HepG2 (cell line): ENCODE measurements around the gene RTN1. TPM values are rescaled to one million over a fixed set of nuclear protein-coding genes. Genes with fewer than 3 reads are reported as not detected.

Experiments used
- ATAC-seq: fragments of 200-7000 bp; cut with Tn5 transposase; 3 replicates; pipeline ENCODE4 v1.9.1; 2020; ENCODE audit warnings: mild to moderate bottlenecking, moderate library complexity
- BruUV-seq: library from RNA; stranded (reverse); fragments of 400-500 nt; replicated peaks from 2 replicates; lab custom pipeline; 2021; lab: Mats Ljungman, UMichigan
- CTCF ChIA-PET: fragments of 300-600 bp; formaldehyde crosslinking; extraction: SDS; loops from one replicate; lab custom pipeline; 2021; ENCODE audit warnings: low total read pairs, inconsistent platforms, low intra/inter-chr PET ratio; lab: Yijun Ruan, JAX
- POLR2A ChIA-PET: fragments of 350-600 bp; sonication (Branson Sonifier 250); formaldehyde crosslinking; loops from one replicate; lab custom pipeline; 2020; ENCODE audit warnings: antibody characterized with exemption, inconsistent platforms; lab: Yijun Ruan, JAX
- DNase-seq: peaks from one replicate; pipeline ENCODE4 v3.0.0-alpha.2; 2015; ENCODE audit warnings: low spot score
- FAIRE-seq: peaks from 3 replicates; lab custom pipeline; 2011; peaks lifted over from hg19 to GRCh38; lab: Jason Lieb, UNC
- H2AFZ ChIP-seq: one replicate; pipeline ENCODE4 v1.6.1; 2011; ENCODE audit warnings: low read length, inconsistent platforms
- H3K27ac ChIP-seq: fragments of 300-600 bp; 3 replicates; pipeline ENCODE4 v1.8.0; 2011; ENCODE audit warnings: mixed run types, mild to moderate bottlenecking, mixed read lengths, low read length, inconsistent platforms; ENCODE audit not compliant: insufficient read depth; ENCODE audit errors: extremely low read length
- H3K27me3 ChIP-seq, 2 experiments: fragments of 200-600 bp in 1 of 2; 2 replicates in 1 of 2; 3 replicates in 1 of 2; pipeline versions ENCODE4 v1.6.0 to v1.8.0; 2011; ENCODE audit warnings: low read length in 2 of 2, mild to moderate bottlenecking in 2 of 2, moderate library complexity in 2 of 2, inconsistent platforms in 1 of 2; ENCODE audit not compliant: insufficient read depth in 2 of 2, control insufficient read depth in 1 of 2
- H3K36me3 ChIP-seq, 2 experiments: fragments of 200-600 bp in 1 of 2; replicated peaks in 1 of 2; 2 replicates in 1 of 2; 3 replicates in 1 of 2; pipeline versions ENCODE4 v1.5.1 to v1.8.0; 2011; ENCODE audit warnings: low read length in 2 of 2, inconsistent platforms in 1 of 2; ENCODE audit not compliant: insufficient read depth in 2 of 2, control insufficient read depth in 1 of 2
- H3K4me1 ChIP-seq: 2 replicates; pipeline ENCODE4 v1.5.1; 2012; ENCODE audit warnings: low read length, inconsistent platforms; ENCODE audit not compliant: insufficient read depth
- H3K4me2 ChIP-seq: 2 replicates; pipeline ENCODE4 v1.6.0; 2011; ENCODE audit warnings: low read depth, low read length, inconsistent platforms
- H3K4me3 ChIP-seq, 3 experiments: fragments of 200-600 bp in 1 of 3; sonication (generic), shearing (Covaris generic) in 1 of 3; replicated peaks in 1 of 3; 2 replicates each; pipeline ENCODE4 v1.5.1; 2011 to 2016; ENCODE audit warnings: low read length in 3 of 3, inconsistent platforms in 2 of 3, low read depth in 2 of 3, mild to moderate bottlenecking in 2 of 3, control low read depth in 1 of 3, mixed read lengths in 1 of 3; ENCODE audit not compliant: insufficient read depth in 1 of 3
- H3K79me2 ChIP-seq: one replicate; pipeline ENCODE4 v1.6.1; 2011; ENCODE audit warnings: low read length, inconsistent platforms; ENCODE audit not compliant: insufficient read depth
- H3K9ac ChIP-seq: 2 replicates; pipeline ENCODE4 v1.6.0; 2011; ENCODE audit warnings: mild to moderate bottlenecking, low read depth, low read length, inconsistent platforms; ENCODE audit not compliant: insufficient read depth
- H3K9me3 ChIP-seq: 2 replicates; pipeline ENCODE4 v1.5.1; 2012; ENCODE audit warnings: mild to moderate bottlenecking, low read length
- H4K20me1 ChIP-seq: 2 replicates; pipeline ENCODE4 v1.6.0; 2011; ENCODE audit warnings: inconsistent platforms, mild to moderate bottlenecking, low read length, moderate library complexity; ENCODE audit not compliant: insufficient read depth
- AHDC1 ChIP-seq: sonication (generic); formaldehyde crosslinking; IDR thresholded peaks from 2 replicates; pipeline ENCODE4 v1.5.1; 2020; ENCODE audit warnings: mild to moderate bottlenecking, missing genetic modification reagents, borderline replicate concordance
- ARNT ChIP-seq: fragments of 450-650 bp; IDR thresholded peaks from 2 replicates; pipeline ENCODE4 v1.6.1; 2017
- GLMP ChIP-seq: sonication (generic); formaldehyde crosslinking; IDR thresholded peaks from 2 replicates; pipeline ENCODE4 v1.9.0; 2021; ENCODE audit warnings: missing genetic modification reagents, mild to moderate bottlenecking, borderline replicate concordance
- HMGA1 ChIP-seq: sonication (generic); formaldehyde crosslinking; conservative IDR thresholded peaks from 2 replicates; pipeline ENCODE4 v1.4.0; 2020; ENCODE audit warnings: missing genetic modification reagents
- KLF9 ChIP-seq: IDR thresholded peaks from 2 replicates; pipeline ENCODE4 v1.6.1; 2016; ENCODE audit warnings: low read depth
- RORA ChIP-seq: sonication (generic); formaldehyde crosslinking; IDR thresholded peaks from 2 replicates; pipeline ENCODE4 v1.5.0; 2020; ENCODE audit warnings: mild to moderate bottlenecking, missing genetic modification reagents, moderate library complexity
- SRSF4 ChIP-seq: fragments of 200-400 bp; formaldehyde crosslinking; IDR thresholded peaks from one replicate; pipeline ENCODE4 v1.6.1; 2018; ENCODE audit warnings: mild to moderate bottlenecking, low read depth, low read length, moderate library complexity; ENCODE audit not compliant: poor library complexity, severe bottlenecking
- TMF1 ChIP-seq: sonication (generic); formaldehyde crosslinking; IDR thresholded peaks from 2 replicates; pipeline ENCODE4 v1.8.1; 2022; ENCODE audit warnings: low read depth, missing genetic modification reagents
- WGBS: methylation state at CpG from one replicate; pipeline ENCODE4 v1.1.6; 2017; ENCODE audit warnings: low lambda C conversion rate; 5-methylcytosine and 5-hydroxymethylcytosine counted together
- in situ Hi-C: cut with HindIII; loops from 2 replicates; pipeline ENCODE4 v1.10.0; 2017; ENCODE audit warnings: low pct_unique_long_range_greater_than_20kb; ENCODE audit not compliant: extremely low pct_ligation_motif_present
- intact Hi-C: fragments of 100-400 bp; cut with micrococcal nuclease; formaldehyde crosslinking; loops from one replicate; pipeline ENCODE4 v1.10.0; 2022; ENCODE audit not compliant: unreplicated experiment
- polyA plus RNA-seq, 8 experiments: library from polyadenylated mRNA; depleted of rRNA in 3 of 8; stranded (reverse) in 7 of 8; unstranded in 1 of 8; fragments of >200 nt; fragmentation: Illumina TruSeq in 4 of 8; extraction: Trizol in 4 of 8; gene quantifications; 2 replicates each; pipeline versions ENCODE4 v1.2.1 to v1.2.3, GENCODE V29; 2011 to 2016; ENCODE audit warnings: low read depth in 4 of 8, missing spikeins in 1 of 8, mixed read lengths in 1 of 8; ENCODE audit not compliant: insufficient read depth in 1 of 8
- total RNA-seq, 5 experiments: library from RNA; depleted of rRNA; stranded (reverse); fragments of >200 nt; fragmentation: Illumina TruSeq; extraction: Trizol; gene quantifications; 2 replicates each; pipeline ENCODE4 v1.2.3, GENCODE V29; 2016; ENCODE audit warnings: low read depth in 1 of 5
- TF ChIP-seq, protein P1 (sequence below): sonication (generic); formaldehyde crosslinking; IDR thresholded peaks from 2 replicates; pipeline ENCODE4 v1.4.0; 2020; ENCODE audit warnings: missing genetic modification reagents
- TF ChIP-seq, protein P2 (sequence below): sonication (generic); formaldehyde crosslinking; IDR thresholded peaks from 2 replicates; pipeline ENCODE4 v1.8.0; 2022; ENCODE audit warnings: missing genetic modification reagents, mild to moderate bottlenecking, inconsistent platforms, borderline replicate concordance

Gene RTN1
- total and polyA plus RNA-seq, 2 of the 13 experiments (the other 11 are each of a cell fraction or from before 2014, with no cell fraction given): 0.04 to 0.18 TPM

- Histone ChIP-seq H3K27me3 (no peaks in the 10 kb centered on the region; a peak in 1 of 5 replicates), H3K9me3 (no peaks in the 10 kb centered on the region), H3K4me1 (no peaks in the 10 kb centered on the region), H2AFZ (no peak overlapping the region), H3K9ac (no peak overlapping the region), H3K4me2 (no peak overlapping the region), H3K4me3 (no peak overlapping the region), H3K27ac (no peak overlapping the region), H4K20me1 (no peaks in the 10 kb centered on the region), H3K79me2 (no peaks in the 10 kb centered on the region), H3K36me3 (no peaks in the 10 kb centered on the region)
- TF ChIP-seq, protein P1, sequence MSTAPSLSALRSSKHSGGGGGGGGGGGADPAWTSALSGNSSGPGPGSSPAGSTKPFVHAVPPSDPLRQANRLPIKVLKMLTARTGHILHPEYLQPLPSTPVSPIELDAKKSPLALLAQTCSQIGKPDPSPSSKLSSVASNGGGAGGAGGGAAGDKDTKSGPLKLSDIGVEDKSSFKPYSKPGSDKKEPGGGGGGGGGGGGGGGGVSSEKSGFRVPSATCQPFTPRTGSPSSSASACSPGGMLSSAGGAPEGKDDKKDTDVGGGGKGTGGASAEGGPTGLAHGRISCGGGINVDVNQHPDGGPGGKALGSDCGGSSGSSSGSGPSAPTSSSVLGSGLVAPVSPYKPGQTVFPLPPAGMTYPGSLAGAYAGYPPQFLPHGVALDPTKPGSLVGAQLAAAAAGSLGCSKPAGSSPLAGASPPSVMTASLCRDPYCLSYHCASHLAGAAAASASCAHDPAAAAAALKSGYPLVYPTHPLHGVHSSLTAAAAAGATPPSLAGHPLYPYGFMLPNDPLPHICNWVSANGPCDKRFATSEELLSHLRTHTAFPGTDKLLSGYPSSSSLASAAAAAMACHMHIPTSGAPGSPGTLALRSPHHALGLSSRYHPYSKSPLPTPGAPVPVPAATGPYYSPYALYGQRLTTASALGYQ (CRISPR knock-in tag): no peak
- no peak for TF ChIP-seq AHDC1 (CRISPR knock-in tag)
- no peak for TF ChIP-seq SRSF4
- no peak for TF ChIP-seq KLF9
- TF ChIP-seq, protein P2, sequence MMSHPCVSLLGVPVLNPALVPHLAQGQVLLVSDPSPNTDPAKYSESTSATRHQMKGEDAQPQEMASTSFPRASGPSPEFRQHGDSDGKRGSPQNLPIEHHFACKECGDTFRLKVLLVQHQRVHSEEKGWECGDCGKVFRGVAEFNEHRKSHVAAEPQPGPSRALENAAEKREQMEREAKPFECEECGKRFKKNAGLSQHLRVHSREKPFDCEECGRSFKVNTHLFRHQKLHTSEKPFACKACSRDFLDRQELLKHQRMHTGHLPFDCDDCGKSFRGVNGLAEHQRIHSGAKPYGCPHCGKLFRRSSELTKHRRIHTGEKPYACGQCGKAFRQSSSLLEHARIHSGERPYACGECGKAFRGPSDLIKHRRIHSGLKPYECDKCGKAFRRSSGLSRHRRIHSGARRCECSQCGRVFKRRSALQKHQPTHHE (CRISPR knock-in tag): no peak
- TF ChIP-seq GLMP (CRISPR knock-in tag): no peak
- TF ChIP-seq HMGA1 (CRISPR knock-in tag): no peak
- TF ChIP-seq TMF1 (CRISPR knock-in tag): no peak
- no peak for TF ChIP-seq ARNT
- no peak for TF ChIP-seq RORA (CRISPR knock-in tag)
- ATAC-seq (no peak), DNase-seq (no peak), FAIRE-seq (no peak)
- in situ Hi-C loops: no loop called here
- CTCF ChIA-PET: no interaction called here
- no TSS peak for BruUV-seq
- POLR2A ChIA-PET: no interaction called here
- intact Hi-C loops: no loop called here
- WGBS: 0% methylated on average over 3 of the region's 3 CpGs
Measured at GRCh38 chr14:59847711-59848110, 22.9 kb downstream of the RTN1 start.
